K562 (cell line): ENCODE results near the gene TPCN1. TPM values are rescaled to one million over a fixed set of nuclear protein-coding genes. Genes with fewer than 3 reads are reported as not detected.

Experiments
- FIP1L1 ChIP-seq: fragments of 200-400 bp; formaldehyde crosslinking; IDR thresholded peaks from 2 replicates; pipeline ENCODE4 v1.6.1; 2018; ENCODE audit warnings: mild to moderate bottlenecking, low read depth, low read length; ENCODE audit not compliant: poor library complexity, severe bottlenecking
- FOXK1 ChIP-seq: sonication (generic); formaldehyde crosslinking; IDR thresholded peaks from 2 replicates; pipeline ENCODE4 v1.8.0; 2022; ENCODE audit warnings: missing genetic modification reagents, mild to moderate bottlenecking, borderline replicate concordance
- FOXP4 ChIP-seq: sonication (generic); formaldehyde crosslinking; IDR thresholded peaks from 2 replicates; pipeline ENCODE4 v1.8.0; 2022; ENCODE audit warnings: mild to moderate bottlenecking, missing genetic modification reagents, borderline replicate concordance
- ILF3 ChIP-seq: fragments of 450-650 bp; IDR thresholded peaks from 2 replicates; pipeline ENCODE4 v1.6.1; 2018; ENCODE audit warnings: antibody characterized with exemption, mild to moderate bottlenecking, moderate library complexity, borderline replicate concordance
- polyA plus RNA-seq, 8 experiments: library from polyadenylated mRNA; depleted of rRNA in 4 of 8; stranded (reverse) in 5 of 8; unstranded in 3 of 8; fragments of >200 nt; fragmentation: Nextera tagmentation in 2 of 8; fragmentation: Illumina TruSeq in 1 of 8; extraction: Ambion mirVana in 2 of 8; extraction: Trizol in 1 of 8; gene quantifications; 2 replicates each; pipeline versions ENCODE4 v1.2.1 to v1.2.3, GENCODE V29; 2011 to 2014; ENCODE audit warnings: inconsistent platforms in 1 of 8, missing spikeins in 1 of 8
- total RNA-seq, 7 experiments: library from RNA; depleted of rRNA in 6 of 7; stranded (reverse); fragments of >200 nt in 6 of 7; fragmentation: Illumina TruSeq in 2 of 7; extraction: Trizol in 2 of 7; gene quantifications; 2 replicates each; pipeline versions ENCODE4 v1.2.1 to v1.2.3, GENCODE V29; 2011 to 2021; ENCODE audit warnings: low replicate concordance in 1 of 7
- TF ChIP-seq, protein P1 (sequence below): fragments of 200-800 bp; sonication (Bioruptor generic); IDR thresholded peaks from 2 replicates; pipeline ENCODE4 v1.6.1; 2017; ENCODE audit warnings: missing genetic modification characterization, missing compliant biosample characterization

TPCN1 gene
- total and polyA plus RNA-seq, 9 of the 15 experiments (the other 6 are each of a cell fraction or from before 2014, with no cell fraction given), result 0.80 to 23.8 (median 7.4) TPM

- TF ChIP-seq FOXP4 (CRISPR knock-in tag) (peak; percentile 76; the same call in 1 of the 2 replicates), FIP1L1 (peak; percentile 62), ILF3 (peak; percentile 68; the same call in 1 of the 2 replicates), FOXK1 (CRISPR knock-in tag) (peak; percentile 97)
- TF ChIP-seq, protein P1, sequence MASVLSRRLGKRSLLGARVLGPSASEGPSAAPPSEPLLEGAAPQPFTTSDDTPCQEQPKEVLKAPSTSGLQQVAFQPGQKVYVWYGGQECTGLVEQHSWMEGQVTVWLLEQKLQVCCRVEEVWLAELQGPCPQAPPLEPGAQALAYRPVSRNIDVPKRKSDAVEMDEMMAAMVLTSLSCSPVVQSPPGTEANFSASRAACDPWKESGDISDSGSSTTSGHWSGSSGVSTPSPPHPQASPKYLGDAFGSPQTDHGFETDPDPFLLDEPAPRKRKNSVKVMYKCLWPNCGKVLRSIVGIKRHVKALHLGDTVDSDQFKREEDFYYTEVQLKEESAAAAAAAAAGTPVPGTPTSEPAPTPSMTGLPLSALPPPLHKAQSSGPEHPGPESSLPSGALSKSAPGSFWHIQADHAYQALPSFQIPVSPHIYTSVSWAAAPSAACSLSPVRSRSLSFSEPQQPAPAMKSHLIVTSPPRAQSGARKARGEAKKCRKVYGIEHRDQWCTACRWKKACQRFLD (CRISPR knock-in tag), result peak; percentile 29; the same call in 1 of the 2 replicates
Measured at GRCh38 chr12:113185180-113186032, 35.9 kb upstream of the TPCN1 start, which contains the start of the genes DDX54 and RITA1 (continued).
